Body of pancreas (tissue), 4 donors: ENCODE results near the gene CHD6.

Experiments
- POLR2A ChIP-seq, 3 donors: fragments of 450-650 bp; IDR thresholded peaks; one replicate each; pipeline ENCODE4 v1.6.1; 2016; ENCODE audit warnings: antibody characterized with exemption in 3 of 3, mild to moderate bottlenecking in 2 of 3
- TF ChIP-seq, protein P1 (sequence below), 7 experiments: fragments of 450-650 bp in 4 of 7; fragments of 200-600 bp in 3 of 7; sonication (generic) in 3 of 7; IDR thresholded peaks; one replicate each; pipeline ENCODE4 v1.5.1; 2016 to 2019; ENCODE audit warnings: antibody characterized with exemption in 7 of 7

DNA sequence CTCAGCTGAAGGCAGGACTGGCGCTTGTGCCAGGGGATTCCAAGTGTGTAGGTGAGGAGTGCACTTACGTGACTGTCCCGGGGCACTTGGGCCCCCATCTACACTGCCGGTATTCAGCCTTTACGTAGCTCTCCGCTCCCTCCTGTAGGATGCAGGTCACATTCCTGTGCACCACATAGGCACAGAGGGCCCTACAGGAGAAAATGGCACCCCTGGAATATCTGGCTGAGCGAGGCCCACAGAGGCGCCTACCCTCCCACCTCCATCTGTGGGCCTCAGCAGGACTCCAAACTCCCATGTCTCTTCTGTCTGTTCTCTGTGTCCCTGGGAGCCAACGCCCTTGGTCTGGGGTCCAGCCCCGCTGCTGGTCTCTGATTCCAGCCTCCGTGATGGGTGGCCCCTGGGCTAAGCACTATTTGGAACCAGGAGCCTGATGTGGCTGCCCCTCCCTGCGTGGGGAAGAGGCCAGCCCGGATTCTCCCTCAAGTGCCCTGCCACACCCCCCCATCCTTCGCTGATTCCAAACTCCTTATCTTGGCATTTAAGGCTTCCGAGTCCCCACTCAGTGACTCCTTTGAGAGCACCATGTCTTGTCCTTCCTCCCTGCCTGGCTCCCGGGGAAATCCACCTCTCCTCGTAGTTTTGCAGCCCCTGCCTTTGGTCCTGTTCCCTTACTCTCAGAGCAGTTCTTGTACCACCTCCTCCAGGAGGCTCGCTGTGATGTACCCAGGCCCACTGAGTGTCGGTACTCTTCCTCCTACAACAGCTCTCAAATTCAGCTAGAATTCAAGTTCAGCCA lies 253.0 kb downstream of the CHD6 start:
- TF ChIP-seq, protein P1, sequence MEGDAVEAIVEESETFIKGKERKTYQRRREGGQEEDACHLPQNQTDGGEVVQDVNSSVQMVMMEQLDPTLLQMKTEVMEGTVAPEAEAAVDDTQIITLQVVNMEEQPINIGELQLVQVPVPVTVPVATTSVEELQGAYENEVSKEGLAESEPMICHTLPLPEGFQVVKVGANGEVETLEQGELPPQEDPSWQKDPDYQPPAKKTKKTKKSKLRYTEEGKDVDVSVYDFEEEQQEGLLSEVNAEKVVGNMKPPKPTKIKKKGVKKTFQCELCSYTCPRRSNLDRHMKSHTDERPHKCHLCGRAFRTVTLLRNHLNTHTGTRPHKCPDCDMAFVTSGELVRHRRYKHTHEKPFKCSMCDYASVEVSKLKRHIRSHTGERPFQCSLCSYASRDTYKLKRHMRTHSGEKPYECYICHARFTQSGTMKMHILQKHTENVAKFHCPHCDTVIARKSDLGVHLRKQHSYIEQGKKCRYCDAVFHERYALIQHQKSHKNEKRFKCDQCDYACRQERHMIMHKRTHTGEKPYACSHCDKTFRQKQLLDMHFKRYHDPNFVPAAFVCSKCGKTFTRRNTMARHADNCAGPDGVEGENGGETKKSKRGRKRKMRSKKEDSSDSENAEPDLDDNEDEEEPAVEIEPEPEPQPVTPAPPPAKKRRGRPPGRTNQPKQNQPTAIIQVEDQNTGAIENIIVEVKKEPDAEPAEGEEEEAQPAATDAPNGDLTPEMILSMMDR (IDR thresholded peaks at IDR 0.05) = no peak
- TF ChIP-seq POLR2A (IDR thresholded peaks at IDR 0.05) = no peak
